HepG2 (cell line): ENCODE measurements around the gene MATR3. TPM values are rescaled to one million over a fixed set of nuclear protein-coding genes. Genes with fewer than 3 reads are reported as not detected.
A peak's percentile ranks its signal among the peaks of the same experiment; 100 is the strongest.

Experiments used
- AHR ChIP-seq: IDR thresholded peaks from 2 replicates; pipeline ENCODE4 v1.6.1; 2018; ENCODE audit warnings: missing genetic modification reagents, missing compliant biosample characterization
- DDIT3 ChIP-seq: sonication (generic); formaldehyde crosslinking; IDR thresholded peaks from 2 replicates; pipeline ENCODE4 v1.4.0; 2020; ENCODE audit warnings: mild to moderate bottlenecking, missing genetic modification reagents
- ERF ChIP-seq: IDR thresholded peaks from 2 replicates; pipeline ENCODE4 v1.6.1; 2018; ENCODE audit warnings: missing biosample characterization, missing genetic modification reagents
- GPBP1L1 ChIP-seq: sonication (generic); formaldehyde crosslinking; IDR thresholded peaks from 2 replicates; pipeline ENCODE4 v1.5.0; 2020; ENCODE audit warnings: mild to moderate bottlenecking, missing genetic modification reagents
- JDP2 ChIP-seq: sonication (generic); formaldehyde crosslinking; IDR thresholded peaks from 2 replicates; pipeline ENCODE4 v1.8.1; 2022; ENCODE audit warnings: missing genetic modification reagents, borderline replicate concordance
- MIXL1 ChIP-seq: IDR thresholded peaks from 2 replicates; pipeline ENCODE4 v1.6.1; 2016
- PCBP2 ChIP-seq: fragments of 200-400 bp; formaldehyde crosslinking; optimal IDR thresholded peaks from 2 replicates; pipeline ENCODE3; 2018; ENCODE audit warnings: low read length, low read depth; ENCODE audit not compliant: poor library complexity, severe bottlenecking
- PHB2 ChIP-seq: fragments of 450-650 bp; IDR thresholded peaks from 2 replicates; pipeline ENCODE4 v1.6.1; 2018; ENCODE audit not compliant: partially characterized antibody
- PHF5A ChIP-seq: IDR thresholded peaks from one replicate; pipeline ENCODE4 v1.6.1; 2018; ENCODE audit warnings: low read depth, missing genetic modification reagents; ENCODE audit not compliant: unreplicated experiment
- RAD21 ChIP-seq: fragments of 450-650 bp; formaldehyde crosslinking; IDR thresholded peaks from 2 replicates; pipeline ENCODE4 v1.5.0; 2020; ENCODE audit warnings: mild to moderate bottlenecking
- SIN3B ChIP-seq: fragments of 150-350 bp; IDR thresholded peaks from 2 replicates; pipeline ENCODE4 v1.6.1; 2014; ENCODE audit warnings: low read length
- SMAD1 ChIP-seq: sonication (generic); formaldehyde crosslinking; IDR thresholded peaks from 2 replicates; pipeline ENCODE4 v1.4.0; 2020; ENCODE audit warnings: missing genetic modification reagents, low read depth, mild to moderate bottlenecking, borderline replicate concordance
- SYNCRIP ChIP-seq: fragments of 200-400 bp; formaldehyde crosslinking; IDR thresholded peaks from 2 replicates; pipeline ENCODE4 v1.6.1; 2018; ENCODE audit warnings: mild to moderate bottlenecking, low read depth, low read length; ENCODE audit not compliant: insufficient read depth
- THAP11 ChIP-seq: IDR thresholded peaks from 2 replicates; pipeline ENCODE4 v1.6.1; 2016; ENCODE audit warnings: missing biosample characterization, missing genetic modification reagents
- TIGD3 ChIP-seq: sonication (generic); formaldehyde crosslinking; IDR thresholded peaks from 2 replicates; pipeline ENCODE4 v1.5.1; 2020; ENCODE audit warnings: mild to moderate bottlenecking, missing genetic modification reagents, borderline replicate concordance
- TOPORS ChIP-seq: sonication (generic); formaldehyde crosslinking; IDR thresholded peaks from 2 replicates; pipeline ENCODE4 v1.8.0; 2023; ENCODE audit warnings: mild to moderate bottlenecking, missing genetic modification reagents
- TRIM22 ChIP-seq: fragments of 450-650 bp; IDR thresholded peaks from 2 replicates; pipeline ENCODE4 v1.6.1; 2017
- XBP1 ChIP-seq: sonication (generic); formaldehyde crosslinking; IDR thresholded peaks from 2 replicates; pipeline ENCODE4 v1.5.0; 2020; ENCODE audit warnings: missing genetic modification reagents
- YEATS2 ChIP-seq: sonication (generic); formaldehyde crosslinking; IDR thresholded peaks from 2 replicates; pipeline ENCODE4 v1.4.0; 2020; ENCODE audit warnings: missing genetic modification reagents, borderline replicate concordance
- ZBTB46 ChIP-seq: sonication (generic); formaldehyde crosslinking; IDR thresholded peaks from 2 replicates; pipeline ENCODE4 v1.4.0; 2020; ENCODE audit warnings: mild to moderate bottlenecking, missing genetic modification reagents, borderline replicate concordance
- ZNF101 ChIP-seq: sonication (generic); formaldehyde crosslinking; IDR thresholded peaks from 2 replicates; pipeline ENCODE4 v1.4.0; 2020; ENCODE audit warnings: mild to moderate bottlenecking, low read depth, missing genetic modification reagents, borderline replicate concordance
- ZNF20 ChIP-seq: sonication (generic); formaldehyde crosslinking; IDR thresholded peaks from 2 replicates; pipeline ENCODE4 v1.4.0; 2020; ENCODE audit warnings: mild to moderate bottlenecking, moderate library complexity, missing genetic modification reagents
- ZNF709 ChIP-seq: sonication (generic); formaldehyde crosslinking; IDR thresholded peaks from 2 replicates; pipeline ENCODE4 v1.5.0; 2020; ENCODE audit warnings: mild to moderate bottlenecking, missing genetic modification reagents
- ZSCAN29 ChIP-seq: sonication (generic); formaldehyde crosslinking; conservative IDR thresholded peaks from 2 replicates; pipeline ENCODE4 v1.4.0; 2020; ENCODE audit warnings: mild to moderate bottlenecking, missing genetic modification reagents
- polyA plus RNA-seq, 8 experiments: library from polyadenylated mRNA; depleted of rRNA in 3 of 8; stranded (reverse) in 7 of 8; unstranded in 1 of 8; fragments of >200 nt; fragmentation: Illumina TruSeq in 4 of 8; extraction: Trizol in 4 of 8; gene quantifications; 2 replicates each; pipeline versions ENCODE4 v1.2.1 to v1.2.3, GENCODE V29; 2011 to 2016; ENCODE audit warnings: low read depth in 4 of 8, missing spikeins in 1 of 8, mixed read lengths in 1 of 8; ENCODE audit not compliant: insufficient read depth in 1 of 8
- total RNA-seq, 5 experiments: library from RNA; depleted of rRNA; stranded (reverse); fragments of >200 nt; fragmentation: Illumina TruSeq; extraction: Trizol; gene quantifications; 2 replicates each; pipeline ENCODE4 v1.2.3, GENCODE V29; 2016; ENCODE audit warnings: low read depth in 1 of 5

Gene MATR3
- total and polyA plus RNA-seq, 2 of the 13 experiments (the other 11 are each of a cell fraction or from before 2014, with no cell fraction given), result 94.2 to 341 TPM

- peak; percentile 17; the same call in 1 of the 2 replicates for TF ChIP-seq RAD21 (CRISPR knock-in tag)
- no peak for TF ChIP-seq TRIM22
- TF ChIP-seq SYNCRIP, result no peak
- no peak for TF ChIP-seq PCBP2
- TF ChIP-seq JDP2 (CRISPR knock-in tag), result peak; percentile 33; the same call in 1 of the 2 replicates
- TF ChIP-seq ZNF709 (CRISPR knock-in tag), result 0 out of 2 replicates have a peak, but pooled peaks have one; percentile 30
- no peak for TF ChIP-seq ZSCAN29 (CRISPR knock-in tag)
- TF ChIP-seq GPBP1L1 (CRISPR knock-in tag), result no peak
- no peak for TF ChIP-seq XBP1 (CRISPR knock-in tag)
- TF ChIP-seq PHB2, result no peak
- no peak; the same call in 1 of the 2 replicates for TF ChIP-seq TIGD3
- peak; percentile 89 for TF ChIP-seq ERF (CRISPR knock-in tag)
- TF ChIP-seq MIXL1 (CRISPR knock-in tag), result peak; percentile 49; the same call in 1 of the 2 replicates
- no peak for TF ChIP-seq ZNF20 (CRISPR knock-in tag)
- TF ChIP-seq DDIT3, result no peak
- TF ChIP-seq PHF5A, result peak; percentile 33
- no peak for TF ChIP-seq SIN3B
- TF ChIP-seq THAP11 (CRISPR knock-in tag), result peak; percentile 82
- TF ChIP-seq ZBTB46 (CRISPR knock-in tag), result peak; percentile 95
- TF ChIP-seq AHR (CRISPR knock-in tag), result peak; percentile 46; the same call in 1 of the 2 replicates
- 0 out of 2 replicates have a peak, but pooled peaks have one; percentile 33 for TF ChIP-seq SMAD1 (CRISPR knock-in tag)
- peak; percentile 95 for TF ChIP-seq YEATS2
- peak; percentile 47; the same call in 1 of the 2 replicates for TF ChIP-seq ZNF101 (CRISPR knock-in tag)
- peak; percentile 71; the same call in 1 of the 2 replicates for TF ChIP-seq TOPORS (CRISPR knock-in tag)
Observed at GRCh38 chr5:139293507-139294373, at the start of gene MATR3 (continued).
